Measurements from ENCODE around the gene ALDOA. TPM values are rescaled to one million over a fixed set of nuclear protein-coding genes. Genes with fewer than 3 reads are reported as not detected.

Gene ALDOA
- total RNA-seq, 3 donors from 2014 or later (not counting 1 experiment from before 2014, with no cell fraction given), result 412 to 544 (median 490) TPM

DNA sequence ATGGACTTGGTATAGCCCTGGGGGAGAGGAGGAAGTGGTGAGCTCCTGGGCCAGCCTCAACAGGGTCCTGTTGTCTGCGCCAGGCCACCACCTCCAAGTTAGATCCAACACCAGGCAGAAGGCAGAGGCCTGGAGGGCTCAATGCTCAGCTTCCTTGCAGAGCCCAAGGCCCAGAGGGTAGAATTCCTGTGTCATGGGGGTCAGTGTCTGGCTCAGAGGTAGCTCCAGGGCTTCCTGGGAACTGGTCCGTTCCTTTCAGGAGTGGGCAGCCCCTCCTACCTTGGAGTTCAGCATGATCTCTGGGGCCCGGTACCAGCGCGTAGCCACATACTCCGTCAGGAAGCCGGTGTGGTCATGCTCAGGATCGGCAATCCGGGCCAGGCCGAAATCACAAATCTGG lies 52.2 kb downstream of the ALDOA start:
- Histone ChIP-seq H3K9me3 (ENCODE audit: control insufficient read depth, insufficient read depth, low read length) (no peaks in the 10 kb centered on the region), H3K27me3 (ENCODE audit: control insufficient read depth, insufficient read depth, low read length) (no peaks in the 10 kb centered on the region), H3K27ac (ENCODE audit: low read length) (no peak overlapping the region), H3K4me3 (ENCODE audit: low read length) (no peak overlapping the region), H3K36me3 (ENCODE audit: control insufficient read depth, insufficient read depth, low read length) (peaks cover 15% of the 10 kb centered on the region), H3K4me1 (ENCODE audit: control insufficient read depth, insufficient read depth, low read length) (peaks cover 26% of the 10 kb centered on the region)
- 98% methylated on average over 10 of the region's 10 CpGs for WGBS (ENCODE audit: insufficient coverage)
- intact Hi-C loops (cut with micrococcal nuclease), result no loop called here
- DNase-seq (no peak), ATAC-seq (no peak)
- no peaks in the 10 kb centered on the region for H3K36me3 Mint-ChIP-seq
- no peak overlapping the region for H3K27ac Mint-ChIP-seq
- no peaks in the 10 kb centered on the region for H3K27me3 Mint-ChIP-seq (ENCODE audit: low read depth in 2 of 2)
- TF ChIP-seq, protein P1, sequence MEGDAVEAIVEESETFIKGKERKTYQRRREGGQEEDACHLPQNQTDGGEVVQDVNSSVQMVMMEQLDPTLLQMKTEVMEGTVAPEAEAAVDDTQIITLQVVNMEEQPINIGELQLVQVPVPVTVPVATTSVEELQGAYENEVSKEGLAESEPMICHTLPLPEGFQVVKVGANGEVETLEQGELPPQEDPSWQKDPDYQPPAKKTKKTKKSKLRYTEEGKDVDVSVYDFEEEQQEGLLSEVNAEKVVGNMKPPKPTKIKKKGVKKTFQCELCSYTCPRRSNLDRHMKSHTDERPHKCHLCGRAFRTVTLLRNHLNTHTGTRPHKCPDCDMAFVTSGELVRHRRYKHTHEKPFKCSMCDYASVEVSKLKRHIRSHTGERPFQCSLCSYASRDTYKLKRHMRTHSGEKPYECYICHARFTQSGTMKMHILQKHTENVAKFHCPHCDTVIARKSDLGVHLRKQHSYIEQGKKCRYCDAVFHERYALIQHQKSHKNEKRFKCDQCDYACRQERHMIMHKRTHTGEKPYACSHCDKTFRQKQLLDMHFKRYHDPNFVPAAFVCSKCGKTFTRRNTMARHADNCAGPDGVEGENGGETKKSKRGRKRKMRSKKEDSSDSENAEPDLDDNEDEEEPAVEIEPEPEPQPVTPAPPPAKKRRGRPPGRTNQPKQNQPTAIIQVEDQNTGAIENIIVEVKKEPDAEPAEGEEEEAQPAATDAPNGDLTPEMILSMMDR (IDR thresholded peaks at IDR 0.05), result no peak
- peaks cover 23 to 37% of the 10 kb centered on the region in 2 donors for H3K4me1 Mint-ChIP-seq
- H3K9me3 Mint-ChIP-seq, result no peaks in the 10 kb centered on the region
- H3K4me3 Mint-ChIP-seq, result no peak overlapping the region

DNA sequence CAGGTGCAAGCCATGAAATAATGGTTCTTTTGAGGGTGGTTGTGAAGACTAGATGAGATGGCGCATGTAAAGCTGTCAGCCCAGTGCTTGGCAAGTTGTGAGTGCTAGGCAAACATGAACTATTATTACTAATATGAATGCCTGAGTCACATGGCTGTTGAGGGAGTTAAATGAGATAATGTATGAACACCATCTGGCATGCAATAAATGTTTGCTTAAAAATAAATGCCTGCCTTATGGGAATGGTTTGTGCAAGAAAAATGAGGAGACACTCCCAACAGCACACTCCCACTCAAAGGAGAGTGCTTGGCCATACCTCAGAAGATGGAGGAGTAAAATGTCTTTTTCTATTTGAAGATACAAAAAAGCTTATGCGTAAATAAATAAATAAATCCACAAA lies 53.9 kb downstream of the ALDOA start:
- Histone ChIP-seq H3K27ac (ENCODE audit: low read length) (no peak overlapping the region), H3K27me3 (ENCODE audit: control insufficient read depth, insufficient read depth, low read length) (no peaks in the 10 kb centered on the region), H3K4me3 (ENCODE audit: low read length) (no peak overlapping the region), H3K36me3 (ENCODE audit: control insufficient read depth, insufficient read depth, low read length) (peaks cover 15% of the 10 kb centered on the region), H3K4me1 (ENCODE audit: control insufficient read depth, insufficient read depth, low read length) (peaks cover 32% of the 10 kb centered on the region), H3K9me3 (ENCODE audit: control insufficient read depth, insufficient read depth, low read length) (no peaks in the 10 kb centered on the region)
- Mint-ChIP-seq H3K27ac (peak overlapping the region; percentile 68 to 87), H3K36me3 (no peaks in the 10 kb centered on the region), H3K4me3 (peak overlapping the region; percentile 60), H3K27me3 (ENCODE audit: low read depth in 2 of 2) (no peaks in the 10 kb centered on the region), H3K9me3 (no peaks in the 10 kb centered on the region), H3K4me1 (peaks cover 23 to 32% of the 10 kb centered on the region in 2 donors)
- intact Hi-C loops (cut with micrococcal nuclease), result no loop called here
- ATAC-seq (no peak), DNase-seq (no peak)
- TF ChIP-seq, protein P1 (IDR thresholded peaks at IDR 0.05), result no peak
- 95% methylated on average over 2 of the region's 2 CpGs for WGBS (ENCODE audit: insufficient coverage)

Other genes with a start within 250 kb of the ALDOA start
- gene PAGR1, start 249.6 kb upstream of the ALDOA start, total RNA-seq, result 10 to 100 TPM in 2 of 3 donors, 1 to 10 TPM in 1; 8.9 to 16.2 (median 13.4) TPM
- gene MVP, start 245.3 kb upstream of the ALDOA start, total RNA-seq, result 100 to 1,000 TPM; 154 to 168 (median 163) TPM
- 10 to 100 TPM; 42.3 to 66.9 (median 53.0) TPM for gene CDIPT, start 202.5 kb upstream of the ALDOA start, total RNA-seq
- under 1 TPM in 1 of 3 donors, not detected in 2; 0.14 TPM for gene SEZ6L2, start 166.2 kb upstream of the ALDOA start, total RNA-seq
- not detected for gene ASPHD1, start 165.3 kb upstream of the ALDOA start, total RNA-seq
- 10 to 100 TPM; 36.1 to 54.0 (median 51.7) TPM for gene KCTD13, start 139.5 kb upstream of the ALDOA start, total RNA-seq
- gene TMEM219, start 103.7 kb upstream of the ALDOA start, total RNA-seq, result 10 to 100 TPM; 50.2 to 69.5 (median 50.8) TPM
- 10 to 100 TPM; 35.3 to 42.8 (median 41.5) TPM for gene TAOK2, start 91.9 kb upstream of the ALDOA start, total RNA-seq
- gene HIRIP3, start 70.1 kb upstream of the ALDOA start, total RNA-seq, result 10 to 100 TPM; 11.1 to 13.4 (median 12.7) TPM
- gene INO80E, start 69.5 kb upstream of the ALDOA start, total RNA-seq, result 100 to 1,000 TPM in 1 of 3 donors, 10 to 100 TPM in 2; 75.0 to 107 (median 99.5) TPM
- not detected for gene DOC2A, start 54.7 kb upstream of the ALDOA start, total RNA-seq
- gene C16orf92, start 42.6 kb upstream of the ALDOA start, total RNA-seq, result not detected
- gene TLCD3B, start 34.5 kb upstream of the ALDOA start, total RNA-seq, result 1 to 10 TPM in 2 of 3 donors, under 1 TPM in 1; 0.88 to 2.0 (median 1.7) TPM
- 100 to 1,000 TPM; 119 to 132 (median 130) TPM for gene PPP4C, start 10.2 kb downstream of the ALDOA start, total RNA-seq
- 1 to 10 TPM in 1 of 3 donors, under 1 TPM in 2; 0.91 to 1.1 (median 0.98) TPM for gene TBX6, start 26.2 kb downstream of the ALDOA start, total RNA-seq
- gene YPEL3, start 30.5 kb downstream of the ALDOA start, total RNA-seq, result 100 to 1,000 TPM; 148 to 177 (median 160) TPM
- 10 to 100 TPM in 1 of 3 donors, 1 to 10 TPM in 2; 5.3 to 14.7 (median 9.1) TPM for gene GDPD3, start 47.8 kb downstream of the ALDOA start, total RNA-seq
- gene MAPK3, start 57.5 kb downstream of the ALDOA start, total RNA-seq, result 10 to 100 TPM; 45.2 to 55.7 (median 50.9) TPM
- 100 to 1,000 TPM; 699 to 926 (median 829) TPM for gene CORO1A, start 117.8 kb downstream of the ALDOA start, total RNA-seq
- gene BOLA2B, start 127.9 kb downstream of the ALDOA start, total RNA-seq, result 10 to 100 TPM; 63.0 to 94.3 (median 70.6) TPM
- 100 to 1,000 TPM in 2 of 3 donors, 10 to 100 TPM in 1; 78.1 to 132 (median 109) TPM for gene SLX1A, start 128.1 kb downstream of the ALDOA start, total RNA-seq
- gene SULT1A3, start 133.5 kb downstream of the ALDOA start, total RNA-seq, result 10 to 100 TPM; 15.9 to 27.1 (median 19.4) TPM
- 10 to 100 TPM; 17.0 to 43.5 (median 39.8) TPM for gene NPIPB13, start 182.7 kb downstream of the ALDOA start, total RNA-seq